Kidney epithelial cell (primary cell): ENCODE data around the gene CCDC196. TPM values are rescaled to one million over a fixed set of nuclear protein-coding genes. Genes with fewer than 3 reads are reported as not detected.

Source experiments
- DNase-seq: peaks from one replicate; pipeline ENCODE4 v3.0.0-alpha.2; 2010; ENCODE audit warnings: low read depth
- H3K27me3 ChIP-seq: 2 replicates; pipeline ENCODE4 v1.6.0; 2011; ENCODE audit warnings: low read length; ENCODE audit not compliant: control insufficient read depth, insufficient read depth
- H3K36me3 ChIP-seq: 2 replicates; pipeline ENCODE4 v1.5.1; 2011; ENCODE audit warnings: low read length; ENCODE audit not compliant: control insufficient read depth, insufficient read depth
- H3K4me3 ChIP-seq: 2 replicates; pipeline ENCODE4 v1.5.1; 2011; ENCODE audit warnings: low read depth, mild to moderate bottlenecking, control low read depth, low read length
- CTCF ChIP-seq: IDR thresholded peaks from 2 replicates; pipeline ENCODE4 v1.5.1; 2011; ENCODE audit warnings: mild to moderate bottlenecking, moderate library complexity, low read length, control low read depth, inconsistent platforms; ENCODE audit not compliant: insufficient read depth, poor library complexity, severe bottlenecking
- total RNA-seq: library from RNA; depleted of rRNA; stranded (reverse); fragments of >200 nt; gene quantifications from 2 replicates; pipeline ENCODE4 v1.2.3, GENCODE V29; 2015

The CCDC196 gene
- total RNA-seq, 1 donor from 2014 or later: not detected

GRCh38 chr14:66485029-66485428 is 1.1 kb upstream of the CCDC196 start:
- Histone ChIP-seq H3K36me3 (no peaks in the 10 kb centered on the region), H3K4me3 (no peak overlapping the region), H3K27me3 (no peaks in the 10 kb centered on the region)
- TF ChIP-seq CTCF: no peak
- DNase-seq: no peak

- TF ChIP-seq CTCF: no peak
- no peak overlapping the region for H3K4me3 ChIP-seq
Measured at GRCh38 chr14:66487164-66487563, 993 bp downstream of the CCDC196 start.

GRCh38 chr14:66490143-66491111 is 4.3 kb downstream of the CCDC196 start:
- no peak overlapping the region for H3K4me3 ChIP-seq
- H3K36me3 ChIP-seq: no peaks in the 10 kb centered on the region
- H3K27me3 ChIP-seq: no peaks in the 10 kb centered on the region
- no peak for DNase-seq
- no peak for TF ChIP-seq CTCF

More at GRCh38 chr14:66487164-66487563, 993 bp downstream of the CCDC196 start:
- Histone ChIP-seq H3K36me3 (no peaks in the 10 kb centered on the region), H3K27me3 (no peaks in the 10 kb centered on the region)
- DNase-seq: no peak

GRCh38 chr14:66493750-66494149 is 7.6 kb downstream of the CCDC196 start:
- DNase-seq: no peak
- Histone ChIP-seq H3K4me3 (no peak overlapping the region), H3K27me3 (no peaks in the 10 kb centered on the region), H3K36me3 (no peaks in the 10 kb centered on the region)
- no peak for TF ChIP-seq CTCF

- Histone ChIP-seq H3K27me3 (no peaks in the 10 kb centered on the region), H3K4me3 (no peak overlapping the region), H3K36me3 (no peaks in the 10 kb centered on the region)
- TF ChIP-seq CTCF: peak; percentile 84
- peak; percentile 54 for DNase-seq
Measured at GRCh38 chr14:66495218-66496098, 9.3 kb downstream of the CCDC196 start.
